LNCAP (cell line): ENCODE measurements around the gene IL6ST.

Source experiments
- CTCF ChIP-seq: fragments of 450-650 bp; IDR thresholded peaks from 2 replicates; pipeline ENCODE4 v1.5.1; 2017; ENCODE audit warnings: mild to moderate bottlenecking

Gene IL6ST

GRCh38 chr5:55915783-55916182, 79.0 kb downstream of the IL6ST start:
- no peak for TF ChIP-seq CTCF

- no peak for TF ChIP-seq CTCF
These were observed 79.8 kb downstream of the IL6ST start for GRCh38 chr5:55914971-55915370.

GRCh38 chr5:55913466-55914413, 81.0 kb downstream of the IL6ST start:
- no peak for TF ChIP-seq CTCF

GRCh38 chr5:55911784-55912653, 82.7 kb downstream of the IL6ST start:
- TF ChIP-seq CTCF, result peak; percentile 27

GRCh38 chr5:55908804-55909203, 86.0 kb downstream of the IL6ST start:
- no peak for TF ChIP-seq CTCF

- no peak for TF ChIP-seq CTCF
These were observed 86.8 kb downstream of the IL6ST start for GRCh38 chr5:55907927-55908326.

- no peak for TF ChIP-seq CTCF
These were observed 89.5 kb downstream of the IL6ST start for GRCh38 chr5:55905251-55905650.
